Measurements from ENCODE around the gene TGFBRAP1.

TGFBRAP1 gene

DNA sequence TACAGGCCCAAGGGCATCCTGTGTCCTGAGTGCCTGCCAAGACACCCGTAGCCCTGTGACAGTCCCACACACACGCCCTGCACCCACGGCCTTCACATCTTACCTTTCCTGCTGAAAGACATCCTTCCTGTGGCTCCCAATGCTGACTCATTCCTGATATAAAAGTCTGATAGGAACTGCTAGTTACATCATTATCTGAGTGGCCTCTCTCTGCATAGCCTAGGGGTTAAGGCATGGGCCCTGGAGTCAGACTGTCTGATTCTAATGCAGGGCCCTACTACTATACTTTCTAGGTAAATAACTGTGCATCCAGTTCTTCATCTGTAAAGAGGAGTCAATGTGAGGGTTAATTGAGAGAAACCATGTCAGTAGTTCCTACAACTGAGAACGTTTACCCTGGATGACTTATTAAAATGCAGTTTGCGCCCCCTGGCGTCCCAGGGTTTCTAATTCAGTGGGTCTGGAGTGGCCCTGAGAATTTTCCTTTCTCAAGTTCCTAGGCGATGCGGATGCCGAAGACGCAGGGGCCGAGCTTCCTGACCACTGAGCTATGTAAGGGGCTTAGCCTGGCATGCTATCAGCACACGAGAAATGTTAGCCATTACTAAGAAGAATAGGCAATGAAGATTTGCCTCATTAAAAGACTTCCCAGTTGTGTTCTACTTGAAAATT, 94.0 kb downstream of the TGFBRAP1 start:
- peak; percentile 75 for DNase-seq

DNA sequence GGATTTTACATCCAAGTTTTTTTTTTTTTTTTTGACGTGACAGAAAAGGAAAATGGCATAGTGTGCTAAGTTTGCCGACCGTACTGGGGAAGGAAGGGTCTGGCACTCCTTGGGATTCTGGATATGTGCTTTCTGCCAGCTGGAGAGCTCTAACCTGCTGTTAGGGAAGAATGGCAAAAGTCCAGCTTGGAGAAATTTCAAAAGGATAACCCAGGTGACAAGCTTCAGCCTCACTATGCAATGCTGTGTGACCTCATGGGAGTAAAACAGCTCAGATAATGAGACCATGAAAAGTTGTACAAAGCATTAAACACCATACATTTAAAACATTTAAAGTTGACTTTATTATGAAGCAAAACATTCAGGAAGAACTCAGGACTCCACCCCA, 98.3 kb downstream of the TGFBRAP1 start:
- DNase-seq, result no peak

DNA sequence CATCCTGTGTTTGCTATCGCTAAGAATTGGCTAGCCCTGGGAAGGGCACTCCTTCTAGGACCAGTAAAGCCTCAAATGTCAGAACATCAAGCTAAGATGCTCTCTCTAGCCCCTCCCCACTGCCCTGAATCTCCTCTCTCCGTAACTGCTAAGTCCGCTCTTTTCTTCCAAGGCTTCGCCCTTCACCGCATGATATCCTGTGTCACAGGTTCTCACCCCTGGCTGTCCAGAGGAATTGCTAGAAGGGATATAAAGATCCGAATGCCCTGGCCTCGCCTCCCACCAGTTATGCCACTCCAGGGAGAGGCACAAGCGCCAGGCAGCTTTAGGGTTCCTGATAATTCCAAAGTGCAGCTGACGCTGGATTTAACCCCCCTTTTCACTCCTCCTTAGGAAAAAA, 105.1 kb downstream of the TGFBRAP1 start:
- DNase-seq, result no peak

DNA sequence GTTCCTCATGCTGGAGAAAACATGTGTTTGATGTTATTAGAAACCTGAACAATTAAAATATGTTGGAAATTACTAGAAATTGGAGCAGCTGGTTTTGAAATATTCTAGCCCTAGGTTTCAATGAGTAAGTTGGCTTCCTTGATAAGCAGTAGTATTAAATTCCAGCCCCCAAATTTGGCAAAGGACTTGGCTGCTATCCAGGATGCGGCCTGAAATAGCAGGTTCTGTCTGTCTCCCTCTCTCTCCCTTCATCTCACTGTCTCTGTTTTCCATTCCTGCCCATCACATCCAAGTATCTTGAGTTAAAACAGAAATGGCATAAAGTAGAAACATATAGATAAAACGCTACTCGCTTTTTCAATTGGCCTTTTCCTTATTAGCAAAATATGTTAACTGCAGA, 108.9 kb downstream of the TGFBRAP1 start:
- no peak for DNase-seq

DNA sequence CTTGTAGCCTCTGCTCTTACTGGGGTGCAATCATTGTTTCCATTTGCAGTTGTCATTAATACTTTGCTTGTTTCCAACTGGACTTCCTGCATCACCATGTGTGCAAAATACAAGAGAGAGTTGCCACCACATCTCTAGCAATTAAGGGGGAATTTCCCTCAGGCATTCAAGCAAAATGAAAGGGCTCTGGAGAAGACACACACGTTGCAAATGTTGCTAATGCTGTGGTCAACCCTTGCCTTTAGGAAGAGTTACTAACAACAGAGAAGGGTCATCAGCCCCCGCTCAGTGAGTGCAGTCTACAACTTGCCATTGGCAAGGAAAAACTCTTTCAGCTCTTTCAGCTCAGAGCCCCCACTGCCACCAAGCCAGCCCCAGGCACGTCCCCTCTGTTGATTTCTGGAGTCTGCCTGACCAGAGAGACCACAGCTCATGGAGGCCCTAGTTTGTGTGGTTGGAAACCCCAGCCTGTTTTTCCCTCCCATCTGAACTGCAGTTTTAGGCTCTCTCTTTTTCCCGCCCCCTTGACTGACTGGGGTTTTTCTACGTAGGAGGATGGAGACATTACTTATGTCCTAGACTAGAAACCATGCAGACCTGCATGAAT, 113.8 kb downstream of the TGFBRAP1 start:
- no peak for DNase-seq
